ENCODE data around the gene TMEM204.

GRCh38 chr16:1532771-1533170 is 695 bp upstream of the TMEM204 start:
- no peak for TF ChIP-seq CTCF (IDR thresholded peaks at IDR 0.05)
- no peak for TF ChIP-seq EP300 (IDR thresholded peaks at IDR 0.05)
- TF ChIP-seq POLR2A (IDR thresholded peaks at IDR 0.05): no peak
- no peak for TF ChIP-seq POLR2AphosphoS5 (IDR thresholded peaks at IDR 0.05)

Measured in suprapubic skin (tissue), 4 donors.